Measurements from ENCODE around the gene CEP162.

DNA sequence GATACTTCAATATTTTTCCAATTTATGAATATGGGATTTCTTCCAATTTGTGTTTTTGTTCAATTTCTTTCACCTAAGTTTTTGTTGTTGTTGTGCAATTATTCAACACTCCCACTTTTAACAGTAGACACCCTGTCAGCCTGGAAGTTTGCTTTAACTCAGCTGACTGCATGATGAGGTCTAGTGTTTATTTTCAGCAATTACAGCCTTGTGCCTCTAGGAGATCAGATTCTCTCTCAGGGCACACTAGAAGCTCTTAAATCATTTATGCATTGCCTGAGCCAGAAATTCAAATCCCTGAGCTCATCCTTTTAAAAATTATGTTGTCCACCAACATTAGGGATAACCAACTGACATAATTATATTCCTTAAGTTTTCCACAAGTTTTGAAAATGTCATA is 108.2 kb downstream of the CEP162 start:
- TF ChIP-seq, protein P1, sequence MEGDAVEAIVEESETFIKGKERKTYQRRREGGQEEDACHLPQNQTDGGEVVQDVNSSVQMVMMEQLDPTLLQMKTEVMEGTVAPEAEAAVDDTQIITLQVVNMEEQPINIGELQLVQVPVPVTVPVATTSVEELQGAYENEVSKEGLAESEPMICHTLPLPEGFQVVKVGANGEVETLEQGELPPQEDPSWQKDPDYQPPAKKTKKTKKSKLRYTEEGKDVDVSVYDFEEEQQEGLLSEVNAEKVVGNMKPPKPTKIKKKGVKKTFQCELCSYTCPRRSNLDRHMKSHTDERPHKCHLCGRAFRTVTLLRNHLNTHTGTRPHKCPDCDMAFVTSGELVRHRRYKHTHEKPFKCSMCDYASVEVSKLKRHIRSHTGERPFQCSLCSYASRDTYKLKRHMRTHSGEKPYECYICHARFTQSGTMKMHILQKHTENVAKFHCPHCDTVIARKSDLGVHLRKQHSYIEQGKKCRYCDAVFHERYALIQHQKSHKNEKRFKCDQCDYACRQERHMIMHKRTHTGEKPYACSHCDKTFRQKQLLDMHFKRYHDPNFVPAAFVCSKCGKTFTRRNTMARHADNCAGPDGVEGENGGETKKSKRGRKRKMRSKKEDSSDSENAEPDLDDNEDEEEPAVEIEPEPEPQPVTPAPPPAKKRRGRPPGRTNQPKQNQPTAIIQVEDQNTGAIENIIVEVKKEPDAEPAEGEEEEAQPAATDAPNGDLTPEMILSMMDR (IDR thresholded peaks at IDR 0.05), result peak in 2 of 12 donors; percentile 7 to 13
- no peak for TF ChIP-seq POLR2A (IDR thresholded peaks at IDR 0.05)

Data from heart left ventricle (tissue), 13 donors.